Measurements from ENCODE around the gene TSPAN18.

- TF ChIP-seq OVOL3 (tag by site-specific recombination; IDR thresholded peaks at IDR 0.05): no peak
- no peak for TF ChIP-seq ZNF768 (tag by site-specific recombination; IDR thresholded peaks at IDR 0.05)
- no peak for TF ChIP-seq ZNF184 (tag by site-specific recombination; IDR thresholded peaks at IDR 0.05)
- no peak for TF ChIP-seq ZNF292 (tag by site-specific recombination; IDR thresholded peaks at IDR 0.05; ENCODE audit: borderline replicate concordance, low read depth)
- no peak for TF ChIP-seq GLI4 (tag by site-specific recombination; IDR thresholded peaks at IDR 0.05)
- TF ChIP-seq, protein P1, sequence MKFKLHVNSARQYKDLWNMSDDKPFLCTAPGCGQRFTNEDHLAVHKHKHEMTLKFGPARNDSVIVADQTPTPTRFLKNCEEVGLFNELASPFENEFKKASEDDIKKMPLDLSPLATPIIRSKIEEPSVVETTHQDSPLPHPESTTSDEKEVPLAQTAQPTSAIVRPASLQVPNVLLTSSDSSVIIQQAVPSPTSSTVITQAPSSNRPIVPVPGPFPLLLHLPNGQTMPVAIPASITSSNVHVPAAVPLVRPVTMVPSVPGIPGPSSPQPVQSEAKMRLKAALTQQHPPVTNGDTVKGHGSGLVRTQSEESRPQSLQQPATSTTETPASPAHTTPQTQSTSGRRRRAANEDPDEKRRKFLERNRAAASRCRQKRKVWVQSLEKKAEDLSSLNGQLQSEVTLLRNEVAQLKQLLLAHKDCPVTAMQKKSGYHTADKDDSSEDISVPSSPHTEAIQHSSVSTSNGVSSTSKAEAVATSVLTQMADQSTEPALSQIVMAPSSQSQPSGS (tag by site-specific recombination; IDR thresholded peaks at IDR 0.05; ENCODE audit: low read depth): no peak
- TF ChIP-seq CTCF (tag by site-specific recombination; IDR thresholded peaks at IDR 0.05): no peak
- TF ChIP-seq ZNF561 (tag by site-specific recombination; IDR thresholded peaks at IDR 0.05; ENCODE audit: borderline replicate concordance): no peak
- no peak for TF ChIP-seq ZNF10 (tag by site-specific recombination; IDR thresholded peaks at IDR 0.05)
- TF ChIP-seq, protein P2, sequence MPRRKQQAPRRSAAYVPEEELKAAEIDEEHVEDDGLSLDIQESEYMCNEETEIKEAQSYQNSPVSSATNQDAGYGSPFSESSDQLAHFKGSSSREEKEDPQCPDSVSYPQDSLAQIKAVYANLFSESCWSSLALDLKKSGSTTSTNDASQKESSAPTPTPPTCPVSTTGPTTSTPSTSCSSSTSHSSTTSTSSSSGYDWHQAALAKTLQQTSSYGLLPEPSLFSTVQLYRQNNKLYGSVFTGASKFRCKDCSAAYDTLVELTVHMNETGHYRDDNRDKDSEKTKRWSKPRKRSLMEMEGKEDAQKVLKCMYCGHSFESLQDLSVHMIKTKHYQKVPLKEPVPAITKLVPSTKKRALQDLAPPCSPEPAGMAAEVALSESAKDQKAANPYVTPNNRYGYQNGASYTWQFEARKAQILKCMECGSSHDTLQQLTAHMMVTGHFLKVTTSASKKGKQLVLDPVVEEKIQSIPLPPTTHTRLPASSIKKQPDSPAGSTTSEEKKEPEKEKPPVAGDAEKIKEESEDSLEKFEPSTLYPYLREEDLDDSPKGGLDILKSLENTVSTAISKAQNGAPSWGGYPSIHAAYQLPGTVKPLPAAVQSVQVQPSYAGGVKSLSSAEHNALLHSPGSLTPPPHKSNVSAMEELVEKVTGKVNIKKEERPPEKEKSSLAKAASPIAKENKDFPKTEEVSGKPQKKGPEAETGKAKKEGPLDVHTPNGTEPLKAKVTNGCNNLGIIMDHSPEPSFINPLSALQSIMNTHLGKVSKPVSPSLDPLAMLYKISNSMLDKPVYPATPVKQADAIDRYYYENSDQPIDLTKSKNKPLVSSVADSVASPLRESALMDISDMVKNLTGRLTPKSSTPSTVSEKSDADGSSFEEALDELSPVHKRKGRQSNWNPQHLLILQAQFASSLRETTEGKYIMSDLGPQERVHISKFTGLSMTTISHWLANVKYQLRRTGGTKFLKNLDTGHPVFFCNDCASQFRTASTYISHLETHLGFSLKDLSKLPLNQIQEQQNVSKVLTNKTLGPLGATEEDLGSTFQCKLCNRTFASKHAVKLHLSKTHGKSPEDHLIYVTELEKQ (tag by site-specific recombination; IDR thresholded peaks at IDR 0.05; ENCODE audit: borderline replicate concordance): no peak
- TF ChIP-seq ZNF341 (tag by site-specific recombination; IDR thresholded peaks at IDR 0.05; ENCODE audit: low read depth): no peak
- no peak for TF ChIP-seq ZNF792 (tag by site-specific recombination; IDR thresholded peaks at IDR 0.05)
These were observed 16.8 kb upstream of the TSPAN18 start for GRCh38 chr11:44709966-44710365.
